HEK293T (cell line): Measurements from ENCODE around the gene ZDHHC8.

Experiments
- CTCF ChIA-PET: fragments of 350-600 bp; formaldehyde crosslinking; extraction: SDS; loops from one replicate; lab custom pipeline; 2021; ENCODE audit warnings: antibody characterized with exemption, inconsistent platforms; lab: Yijun Ruan, JAX
- POLR2A ChIA-PET: fragments of 350-600 bp; formaldehyde crosslinking; extraction: SDS; loops from one replicate; lab custom pipeline; 2020; ENCODE audit warnings: antibody characterized with exemption, inconsistent platforms; lab: Yijun Ruan, JAX
- DNase-seq: peaks from one replicate; pipeline ENCODE4 v3.0.0; 2012; ENCODE audit warnings: mixed read lengths; ENCODE audit errors: extremely low spot score
- ARNT ChIP-seq: fragments of 450-650 bp; IDR thresholded peaks from 2 replicates; pipeline ENCODE4 v1.6.1; 2017; ENCODE audit warnings: mild to moderate bottlenecking
- BHLHE40 ChIP-seq: fragments of 450-650 bp; IDR thresholded peaks from 2 replicates; pipeline ENCODE4 v1.6.1; 2016; ENCODE audit warnings: mild to moderate bottlenecking, moderate library complexity, borderline replicate concordance
- CTBP1 ChIP-seq: fragments of 450-650 bp; IDR thresholded peaks from 2 replicates; pipeline ENCODE4 v1.6.1; 2016; ENCODE audit warnings: borderline replicate concordance
- ELF4 ChIP-seq: fragments of 450-650 bp; IDR thresholded peaks from 2 replicates; pipeline ENCODE4 v1.6.1; 2017; ENCODE audit warnings: antibody characterized with exemption
- FOXA1 ChIP-seq: fragments of 450-650 bp; IDR thresholded peaks from 2 replicates; pipeline ENCODE4 v1.6.1; 2016; ENCODE audit warnings: mild to moderate bottlenecking
- FOXK2 ChIP-seq: fragments of 450-650 bp; IDR thresholded peaks from 2 replicates; pipeline ENCODE4 v1.6.1; 2016; ENCODE audit warnings: mild to moderate bottlenecking
- FOXM1 ChIP-seq: fragments of 450-650 bp; IDR thresholded peaks from 2 replicates; pipeline ENCODE4 v1.6.1; 2017; ENCODE audit warnings: mild to moderate bottlenecking, borderline replicate concordance
- HDGF ChIP-seq: fragments of 450-650 bp; IDR thresholded peaks from 2 replicates; pipeline ENCODE4 v1.6.1; 2017; ENCODE audit warnings: antibody characterized with exemption, borderline replicate concordance
- L3MBTL2 ChIP-seq: fragments of 450-650 bp; conservative IDR thresholded peaks from 2 replicates; pipeline ENCODE4 v1.6.1; 2016; ENCODE audit warnings: mild to moderate bottlenecking
- LEF1 ChIP-seq: fragments of 450-650 bp; IDR thresholded peaks from 2 replicates; pipeline ENCODE4 v1.6.1; 2017; ENCODE audit warnings: mild to moderate bottlenecking, borderline replicate concordance
- NFRKB ChIP-seq: fragments of 450-650 bp; IDR thresholded peaks from 2 replicates; pipeline ENCODE4 v1.6.1; 2016; ENCODE audit warnings: mild to moderate bottlenecking, moderate library complexity
- SP1 ChIP-seq: fragments of 450-650 bp; IDR thresholded peaks from 2 replicates; pipeline ENCODE4 v1.6.1; 2017
- SUZ12 ChIP-seq: fragments of 450-650 bp; IDR thresholded peaks from 2 replicates; pipeline ENCODE4 v1.6.1; 2016; ENCODE audit warnings: mild to moderate bottlenecking
- TARDBP ChIP-seq: fragments of 450-650 bp; IDR thresholded peaks from 2 replicates; pipeline ENCODE4 v1.6.1; 2016
- ZNF384 ChIP-seq: fragments of 450-650 bp; IDR thresholded peaks from 2 replicates; pipeline ENCODE4 v1.6.1; 2016
- TF ChIP-seq, protein P1 (sequence below): fragments of 450-650 bp; IDR thresholded peaks from 2 replicates; pipeline ENCODE4 v1.6.1; 2016

ZDHHC8 gene

DNA sequence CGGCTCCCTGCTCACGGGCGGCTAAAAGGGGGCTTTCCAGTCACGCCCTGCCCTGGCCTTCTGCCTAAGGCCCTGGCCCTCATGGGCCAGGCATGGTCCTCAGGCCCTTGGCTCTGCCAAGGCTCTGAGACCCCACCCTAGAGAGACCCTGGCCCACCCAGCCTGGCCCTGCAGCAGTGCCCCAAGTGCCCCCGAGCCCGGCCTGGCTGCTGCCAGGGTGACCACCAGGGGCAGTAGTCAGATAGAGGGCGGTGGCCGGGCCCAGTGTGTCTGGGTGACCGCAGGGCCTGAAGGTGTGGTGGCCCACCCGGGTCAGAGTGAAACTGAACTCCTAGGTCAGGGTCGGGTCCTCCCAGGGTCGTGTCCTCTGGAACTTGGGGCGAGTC is 48.6 kb downstream of the ZDHHC8 start:
- CTCF ChIA-PET, result interaction anchor here (1.0 kb wide), 1 partner anchor 78 kb away, joined by 5 read pairs; no protein-coding TSS in a partner anchor
- POLR2A ChIA-PET, result interaction anchor here (1.0 kb wide), 1 partner anchor 8 kb away, joined by 4 read pairs; no protein-coding TSS in a partner anchor
- no peak for DNase-seq
- no peak for TF ChIP-seq BHLHE40

DNA sequence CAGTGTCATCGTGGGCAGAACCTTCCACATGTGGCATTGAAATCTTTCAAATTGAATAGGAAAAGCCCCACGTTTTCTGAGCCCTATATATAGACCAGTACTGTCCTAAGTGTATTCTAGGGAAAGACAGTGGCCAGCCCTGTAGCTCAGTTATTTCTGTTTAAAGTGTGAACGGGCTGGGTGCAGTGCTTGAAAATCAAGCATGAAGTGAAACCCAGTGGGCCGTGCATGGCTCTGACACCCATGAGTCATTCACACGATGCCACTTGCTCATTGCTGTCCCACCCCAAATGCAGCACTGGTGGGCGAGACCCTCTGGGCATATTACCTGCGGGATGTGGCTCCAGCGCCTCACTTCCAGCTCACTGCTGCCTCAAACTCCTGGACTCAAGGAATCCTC is 49.0 kb downstream of the ZDHHC8 start:
- ChIA-PET CTCF (interaction anchor here (1.0 kb wide), 1 partner anchor 78 kb away, joined by 5 read pairs; no protein-coding TSS in a partner anchor), POLR2A (interaction anchor here (1.0 to 1.5 kb wide), 2 partner anchors 9 to 139 kb away, joined by 3 to 4 read pairs; partner anchors contain the start of gene DGCR6L)
- no peak for DNase-seq
- TF ChIP-seq CTBP1 (no peak), BHLHE40 (no peak), ZNF384 (no peak), HDGF (no peak), ARNT (no peak), LEF1 (no peak), L3MBTL2 (no peak), FOXK2 (no peak), SUZ12 (no peak), FOXA1 (no peak)
- TF ChIP-seq, protein P1, sequence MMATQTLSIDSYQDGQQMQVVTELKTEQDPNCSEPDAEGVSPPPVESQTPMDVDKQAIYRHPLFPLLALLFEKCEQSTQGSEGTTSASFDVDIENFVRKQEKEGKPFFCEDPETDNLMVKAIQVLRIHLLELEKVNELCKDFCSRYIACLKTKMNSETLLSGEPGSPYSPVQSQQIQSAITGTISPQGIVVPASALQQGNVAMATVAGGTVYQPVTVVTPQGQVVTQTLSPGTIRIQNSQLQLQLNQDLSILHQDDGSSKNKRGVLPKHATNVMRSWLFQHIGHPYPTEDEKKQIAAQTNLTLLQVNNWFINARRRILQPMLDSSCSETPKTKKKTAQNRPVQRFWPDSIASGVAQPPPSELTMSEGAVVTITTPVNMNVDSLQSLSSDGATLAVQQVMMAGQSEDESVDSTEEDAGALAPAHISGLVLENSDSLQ, result no peak

DNA sequence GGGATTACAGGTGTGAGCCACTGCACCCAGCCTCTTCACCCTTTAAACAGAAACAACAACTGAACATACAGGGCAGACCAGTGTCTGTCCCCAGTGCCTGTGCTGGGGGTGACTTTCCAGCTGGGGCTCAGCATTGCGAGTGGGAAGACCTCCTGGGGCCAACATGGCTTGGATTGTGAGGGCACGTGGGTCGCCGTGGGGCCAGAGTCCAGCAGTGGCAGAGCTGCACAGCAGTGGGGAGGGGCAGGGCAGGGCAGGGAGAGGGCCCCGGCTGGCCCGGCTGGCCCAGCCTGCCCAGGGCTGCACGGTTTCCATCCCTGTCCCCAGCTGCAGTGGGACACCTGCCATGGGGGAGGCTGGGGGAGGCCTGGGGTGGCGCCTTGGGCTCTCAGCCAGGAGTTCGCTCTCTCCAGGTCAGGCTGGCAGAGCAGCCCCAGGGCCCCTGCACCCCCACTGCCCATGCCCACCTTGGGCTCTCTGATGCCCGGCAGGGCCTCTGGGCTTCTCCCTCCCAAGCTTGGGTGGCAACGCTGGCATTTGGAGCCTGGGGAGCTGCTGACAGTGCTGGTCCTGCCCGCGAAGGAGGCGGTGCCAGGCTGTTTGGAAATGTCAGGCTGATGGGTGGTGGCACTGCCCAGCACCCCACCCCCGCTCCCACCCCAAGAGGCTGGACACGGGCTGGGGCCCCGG is 49.7 kb downstream of the ZDHHC8 start:
- DNase-seq, result no peak
- ChIA-PET POLR2A (interaction anchor here (1.0 to 1.5 kb wide), 2 partner anchors 9 to 138 kb away, joined by 3 to 4 read pairs; partner anchors contain the start of gene DGCR6L), CTCF (interaction anchor here (1.0 kb wide), 1 partner anchor 77 kb away, joined by 5 read pairs; no protein-coding TSS in a partner anchor)
- TF ChIP-seq NFRKB, result no peak
- TF ChIP-seq LEF1, result no peak
- TF ChIP-seq SP1, result no peak
- no peak for TF ChIP-seq FOXK2
- TF ChIP-seq BHLHE40, result no peak
- no peak for TF ChIP-seq ZNF384
- TF ChIP-seq L3MBTL2, result no peak
- no peak for TF ChIP-seq FOXM1
- TF ChIP-seq FOXA1, result no peak
- no peak for TF ChIP-seq SUZ12
- no peak for TF ChIP-seq ARNT
- no peak for TF ChIP-seq ELF4
- no peak for TF ChIP-seq TARDBP
- TF ChIP-seq HDGF, result no peak

DNA sequence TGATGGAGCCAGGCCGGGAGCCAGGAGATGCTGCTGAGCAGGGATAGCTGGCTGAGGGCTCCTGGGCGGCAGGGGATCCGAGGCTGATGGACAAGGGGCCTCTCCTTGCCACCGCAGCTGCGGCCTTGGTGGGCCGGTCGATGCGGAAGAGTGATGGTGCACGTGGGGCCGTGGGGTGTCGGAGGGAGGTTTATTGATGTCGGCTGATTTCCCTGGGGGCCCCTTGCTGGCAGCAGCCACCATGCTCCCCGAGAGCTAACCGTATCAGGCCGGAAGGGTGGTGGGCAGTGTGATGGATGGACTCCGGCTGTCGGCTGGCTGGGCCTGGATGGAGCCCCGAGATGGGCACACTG is 50.3 kb downstream of the ZDHHC8 start:
- no peak for DNase-seq
- TF ChIP-seq, protein P1, result no peak
- TF ChIP-seq SUZ12 (no peak), BHLHE40 (no peak), TARDBP (no peak), SP1 (no peak), FOXM1 (no peak), FOXK2 (no peak), HDGF (no peak), L3MBTL2 (no peak), CTBP1 (no peak), ZNF384 (no peak), LEF1 (no peak), FOXA1 (no peak), ARNT (no peak), ELF4 (no peak), NFRKB (no peak)
- ChIA-PET POLR2A (interaction anchor here (1.5 kb wide), 1 partner anchor 138 kb away, joined by 3 read pairs; the partner anchor contains the start of gene DGCR6L), CTCF (no interaction called here)

DNA sequence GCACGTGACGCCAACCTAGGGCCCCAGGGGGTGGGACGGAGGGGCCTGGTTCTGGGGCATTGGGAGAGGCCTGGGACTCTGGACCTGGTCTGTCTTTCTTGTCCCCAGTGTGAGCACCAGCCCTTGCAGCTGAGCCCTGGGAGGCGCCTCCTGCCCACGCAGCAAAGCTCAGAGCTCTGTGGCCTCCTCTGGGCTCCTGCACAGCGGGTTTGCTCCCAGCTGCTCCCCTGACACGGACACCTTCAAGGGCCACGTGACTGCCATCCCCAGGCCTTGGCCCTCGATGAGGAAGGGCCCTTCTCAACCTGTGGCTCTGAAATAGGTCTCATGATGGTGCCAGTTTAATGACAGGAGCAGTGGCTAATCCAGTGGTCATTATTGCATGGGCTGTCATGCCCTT is 50.8 kb downstream of the ZDHHC8 start:
- no peak for TF ChIP-seq FOXM1
- no peak for TF ChIP-seq SP1
- no peak for TF ChIP-seq NFRKB
- TF ChIP-seq FOXA1, result no peak
- no peak for TF ChIP-seq TARDBP
- no peak for TF ChIP-seq HDGF
- TF ChIP-seq, protein P1, result no peak
- no peak for TF ChIP-seq LEF1
- TF ChIP-seq ZNF384, result no peak
- TF ChIP-seq ARNT, result no peak
- ChIA-PET CTCF (no interaction called here), POLR2A (interaction anchor here (1.5 kb wide), 1 partner anchor 137 kb away, joined by 3 read pairs; the partner anchor contains the start of gene DGCR6L)
- DNase-seq, result no peak

DNA sequence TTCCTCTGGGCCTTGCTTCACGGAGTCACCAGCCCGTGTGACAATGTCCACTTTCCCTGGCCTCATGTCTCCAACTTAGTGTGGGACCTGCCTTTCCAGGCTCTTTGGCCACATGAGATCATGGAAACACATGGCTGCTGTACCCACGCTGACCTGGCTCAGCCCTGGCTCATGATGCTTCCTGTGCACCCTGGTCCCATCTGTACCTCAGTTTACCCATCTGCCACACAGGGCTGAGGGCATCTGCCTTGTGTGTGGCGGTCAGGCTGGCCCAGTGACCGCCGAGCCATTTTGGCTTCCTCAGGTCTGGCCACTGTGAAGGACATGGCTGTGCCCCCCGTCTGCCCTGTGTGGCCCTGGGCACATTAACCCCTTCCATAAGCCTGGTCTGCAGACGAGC is 51.5 kb downstream of the ZDHHC8 start:
- CTCF ChIA-PET, result no interaction called here

More for the DNA sequence above, 51.5 kb downstream of the ZDHHC8 start:
- POLR2A ChIA-PET, result no interaction called here
- no peak for DNase-seq
- TF ChIP-seq ELF4 (no peak), SP1 (no peak), SUZ12 (no peak), L3MBTL2 (no peak), FOXM1 (no peak)
